Measurements from ENCODE around the gene SLC47A2. TPM values are rescaled to one million over a fixed set of nuclear protein-coding genes. Genes with fewer than 3 reads are reported as not detected.
"Not testable (repeated sequence)": the region's sequence is repeated elsewhere in the genome, so short reads cannot be mapped to it uniquely, and the experiment has no call there.

SLC47A2 gene
- total and polyA plus RNA-seq, 9 of the 15 experiments (the other 6 are each of a cell fraction or from before 2014, with no cell fraction given): not detected

- TF ChIP-seq MED1 (CRISPR knock-in tag; IDR thresholded peaks at IDR 0.05; ENCODE audit: borderline replicate concordance) (no peak), NCOR1 (IDR thresholded peaks at IDR 0.05) (no peak), CEBPB (tag; IDR thresholded peaks at IDR 0.05) (no peak), FOS (IDR thresholded peaks at IDR 0.05; ENCODE audit: extremely low read depth, insufficient read length) (no peak), BRD9 (IDR thresholded peaks at IDR 0.05; ENCODE audit: low read depth, partially characterized antibody) (no peak), RBM25 (IDR thresholded peaks at IDR 0.05; ENCODE audit: low read depth, low read length, severe bottlenecking) (no peak), ZNF740 (CRISPR knock-in tag; IDR thresholded peaks at IDR 0.05) (no peak), ZNF740 (tag; IDR thresholded peaks at IDR 0.05) (no peak)
Observed at GRCh38 chr17:19766016-19766415, 49.6 kb upstream of the SLC47A2 start (continued).

- H2AFZ ChIP-seq (ENCODE audit: low read depth, low read length); H3K4me1 ChIP-seq (replicated peaks in 1 of 2; ENCODE audit: control insufficient read depth in 2 of 2, insufficient read depth in 2 of 2, low read length in 2 of 2); H3K9ac ChIP-seq (ENCODE audit: insufficient read depth in 1 of 2, low read depth in 2 of 2, low read length in 2 of 2); CTCF ChIA-PET (ENCODE audit: low intra/inter-chr PET ratio); H4K20me1 ChIP-seq (replicated peaks; ENCODE audit: control insufficient read depth, insufficient read depth, low read length); H3K79me2 ChIP-seq (ENCODE audit: control insufficient read depth, insufficient read depth, low read length); BruUV-seq (replicated peaks); intact Hi-C loops (cut with micrococcal nuclease); ATAC-seq; DNase-seq (ENCODE audit: extremely low read depth in 1 of 4, low spot score in 3 of 4); H3K9me3 ChIP-seq (replicated peaks; ENCODE audit: control insufficient read depth, insufficient read depth, low read depth, low read length); H3K27ac ChIP-seq (ENCODE audit: extremely low read depth, low read depth, low read length); H3K9me1 ChIP-seq (ENCODE audit: control insufficient read depth, insufficient read depth, low read length); FAIRE-seq; H3K4me3 ChIP-seq; H3K4me2 ChIP-seq (ENCODE audit: insufficient read depth, low read length); H3K36me3 ChIP-seq (ENCODE audit: control insufficient read depth, insufficient read depth, low read length); H3K27me3 ChIP-seq (ENCODE audit: control insufficient read depth in 2 of 2, insufficient read depth in 2 of 2, low read length in 2 of 2): not testable (repeated sequence)
- POLR2A ChIA-PET: interaction anchor here (0.7 to 0.9 kb wide), 2 partner anchors 24 to 112 kb away, joined by 3 read pairs; no protein-coding TSS in a partner anchor
- in situ Hi-C loops (cut with MboI): loop anchor here (5.0 to 10.0 kb wide), 2 partner anchors 252 to 399 kb away; partner anchors contain the start of gene B9D1
- WGBS (ENCODE audit: insufficient coverage, low coverage, missing lambda C conversion rate): 2% methylated on average over 6 of the region's 6 CpGs
Observed at GRCh38 chr17:19763991-19764390, 47.6 kb upstream of the SLC47A2 start.
